ENCODE results near the gene ST8SIA4.

Gene ST8SIA4

GRCh38 chr5:100846772-100847171 is 56.3 kb downstream of the ST8SIA4 start:
- no peak overlapping the region for H3K9ac ChIP-seq (ENCODE audit: low read depth, low read length, poor library complexity)
- no peak overlapping the region for H3K23ac ChIP-seq (ENCODE audit: low read depth, low read length, poor library complexity)
- H3K79me1 ChIP-seq (ENCODE audit: low read depth, low read length) = no peaks in the 10 kb centered on the region
- H3K9me3 ChIP-seq (replicated peaks in 1 of 2; ENCODE audit: control insufficient read depth in 2 of 2, insufficient read depth in 1 of 2, low read depth in 1 of 2, low read length in 2 of 2) = no peaks in the 10 kb centered on the region
- no peak overlapping the region for H2AFZ ChIP-seq (ENCODE audit: low read length)
- H3K4me2 ChIP-seq (ENCODE audit: insufficient read depth, low read length, poor library complexity, severe bottlenecking) = no peak overlapping the region
- H4K91ac ChIP-seq (ENCODE audit: low read depth, low read length, poor library complexity) = no peak overlapping the region
- H2BK15ac ChIP-seq (ENCODE audit: low read length) = no peak overlapping the region
- H2AK5ac ChIP-seq (ENCODE audit: low read depth, low read length) = no peak overlapping the region
- no peak overlapping the region for H4K8ac ChIP-seq (ENCODE audit: low read depth, low read length)
- H3K27ac ChIP-seq (replicated peaks; ENCODE audit: low read length) = no peak overlapping the region
- no peak overlapping the region for H2BK120ac ChIP-seq (ENCODE audit: low read depth, low read length)
- no CpG with 5 or more reads among the region's 4 CpGs for WGBS, 2 donors (ENCODE audit: extremely low coverage in 2 of 2, insufficient read length in 2 of 2, insufficient replicate concordance in 1 of 2)
- H3K14ac ChIP-seq (ENCODE audit: low read length) = no peak overlapping the region
- no peak overlapping the region for H3K4ac ChIP-seq (ENCODE audit: low read length)
- H3K27me3 ChIP-seq (ENCODE audit: control insufficient read depth in 3 of 3, insufficient read depth in 3 of 3, low read depth in 1 of 3, low read length in 3 of 3) = no peaks in the 10 kb centered on the region
- no peak for DNase-seq (ENCODE audit: low spot score)
- H3K18ac ChIP-seq (ENCODE audit: low read length) = no peak overlapping the region
- H2BK12ac ChIP-seq (ENCODE audit: low read length) = no peak overlapping the region
- H3K4me1 ChIP-seq (ENCODE audit: control insufficient read depth in 2 of 2, insufficient read depth in 1 of 2, low read depth in 1 of 2, low read length in 2 of 2) = peaks cover 0 to 3% of the 10 kb centered on the region in 2 donors
- H2BK5ac ChIP-seq (ENCODE audit: low read length) = no peak overlapping the region
- peaks cover 0 to 49% of the 10 kb centered on the region in 2 donors for H3K36me3 ChIP-seq (replicated peaks in 1 of 2; ENCODE audit: control insufficient read depth in 2 of 2, insufficient read depth in 2 of 2, low read length in 2 of 2)
- no peak overlapping the region for H3K4me3 ChIP-seq (ENCODE audit: low read length in 2 of 2)

- Histone ChIP-seq H3K4ac (ENCODE audit: low read length) (no peak overlapping the region), H3K27me3 (ENCODE audit: control insufficient read depth in 3 of 3, insufficient read depth in 3 of 3, low read depth in 1 of 3, low read length in 3 of 3) (no peaks in the 10 kb centered on the region), H4K8ac (ENCODE audit: low read depth, low read length) (no peak overlapping the region), H2BK15ac (ENCODE audit: low read length) (no peak overlapping the region), H3K18ac (ENCODE audit: low read length) (no peak overlapping the region), H4K91ac (ENCODE audit: low read depth, low read length, poor library complexity) (no peak overlapping the region), H2BK5ac (ENCODE audit: low read length) (no peak overlapping the region), H3K14ac (ENCODE audit: low read length) (no peak overlapping the region), H3K27ac (replicated peaks; ENCODE audit: low read length) (no peak overlapping the region), H2BK12ac (ENCODE audit: low read length) (no peak overlapping the region), H3K36me3 (replicated peaks in 1 of 2; ENCODE audit: control insufficient read depth in 2 of 2, insufficient read depth in 2 of 2, low read length in 2 of 2) (peaks cover 0 to 41% of the 10 kb centered on the region in 2 donors), H3K23ac (ENCODE audit: low read depth, low read length, poor library complexity) (no peak overlapping the region), H3K4me1 (ENCODE audit: control insufficient read depth in 2 of 2, insufficient read depth in 1 of 2, low read depth in 1 of 2, low read length in 2 of 2) (peaks cover 0 to 17% of the 10 kb centered on the region in 2 donors), H2AFZ (ENCODE audit: low read length) (no peak overlapping the region), H3K4me3 (ENCODE audit: low read length in 2 of 2) (no peak overlapping the region), H2AK5ac (ENCODE audit: low read depth, low read length) (no peak overlapping the region), H2BK120ac (ENCODE audit: low read depth, low read length) (no peak overlapping the region), H3K9me3 (replicated peaks in 1 of 2; ENCODE audit: control insufficient read depth in 2 of 2, insufficient read depth in 1 of 2, low read depth in 1 of 2, low read length in 2 of 2) (peaks cover 0 to 5% of the 10 kb centered on the region in 2 donors), H3K79me1 (ENCODE audit: low read depth, low read length) (no peaks in the 10 kb centered on the region), H3K4me2 (ENCODE audit: insufficient read depth, low read length, poor library complexity, severe bottlenecking) (no peak overlapping the region), H3K9ac (ENCODE audit: low read depth, low read length, poor library complexity) (no peak overlapping the region)
- WGBS, 2 donors (ENCODE audit: extremely low coverage in 2 of 2, insufficient read length in 2 of 2, insufficient replicate concordance in 1 of 2) = no CpG with 5 or more reads among the region's 2 CpGs
- no peak for DNase-seq (ENCODE audit: low spot score)
These were observed 61.0 kb downstream of the ST8SIA4 start for GRCh38 chr5:100842080-100842479.

GRCh38 chr5:100841358-100842076 is 61.6 kb downstream of the ST8SIA4 start:
- Histone ChIP-seq H2BK120ac (ENCODE audit: low read depth, low read length) (no peak overlapping the region), H3K4me1 (ENCODE audit: control insufficient read depth in 2 of 2, insufficient read depth in 1 of 2, low read depth in 1 of 2, low read length in 2 of 2) (peaks cover 0 to 17% of the 10 kb centered on the region in 2 donors), H3K9me3 (replicated peaks in 1 of 2; ENCODE audit: control insufficient read depth in 2 of 2, insufficient read depth in 1 of 2, low read depth in 1 of 2, low read length in 2 of 2) (peaks cover 0 to 5% of the 10 kb centered on the region in 2 donors), H3K27me3 (ENCODE audit: control insufficient read depth in 3 of 3, insufficient read depth in 3 of 3, low read depth in 1 of 3, low read length in 3 of 3) (no peaks in the 10 kb centered on the region), H2BK5ac (ENCODE audit: low read length) (no peak overlapping the region), H3K4me3 (ENCODE audit: low read length in 2 of 2) (no peak overlapping the region), H3K27ac (replicated peaks; ENCODE audit: low read length) (no peak overlapping the region), H3K9ac (ENCODE audit: low read depth, low read length, poor library complexity) (no peak overlapping the region), H2BK12ac (ENCODE audit: low read length) (no peak overlapping the region), H3K14ac (ENCODE audit: low read length) (no peak overlapping the region), H2AK5ac (ENCODE audit: low read depth, low read length) (no peak overlapping the region), H3K4me2 (ENCODE audit: insufficient read depth, low read length, poor library complexity, severe bottlenecking) (no peak overlapping the region), H2BK15ac (ENCODE audit: low read length) (no peak overlapping the region), H3K18ac (ENCODE audit: low read length) (no peak overlapping the region), H2AFZ (ENCODE audit: low read length) (no peak overlapping the region), H3K4ac (ENCODE audit: low read length) (no peak overlapping the region), H3K79me1 (ENCODE audit: low read depth, low read length) (no peaks in the 10 kb centered on the region), H4K8ac (ENCODE audit: low read depth, low read length) (no peak overlapping the region), H4K91ac (ENCODE audit: low read depth, low read length, poor library complexity) (no peak overlapping the region), H3K23ac (ENCODE audit: low read depth, low read length, poor library complexity) (no peak overlapping the region), H3K36me3 (replicated peaks in 1 of 2; ENCODE audit: control insufficient read depth in 2 of 2, insufficient read depth in 2 of 2, low read length in 2 of 2) (peaks cover 0 to 36% of the 10 kb centered on the region in 2 donors)
- WGBS, 2 donors (ENCODE audit: extremely low coverage in 2 of 2, insufficient read length in 2 of 2, insufficient replicate concordance in 1 of 2) = no CpG with 5 or more reads among the region's 4 CpGs
- DNase-seq (ENCODE audit: low spot score) = no peak

- Histone ChIP-seq H3K23ac (ENCODE audit: low read depth, low read length, poor library complexity) (no peak overlapping the region), H2BK5ac (ENCODE audit: low read length) (no peak overlapping the region), H2BK120ac (ENCODE audit: low read depth, low read length) (no peak overlapping the region), H3K36me3 (replicated peaks in 1 of 2; ENCODE audit: control insufficient read depth in 2 of 2, insufficient read depth in 2 of 2, low read length in 2 of 2) (peaks cover 0 to 35% of the 10 kb centered on the region in 2 donors), H3K27ac (replicated peaks; ENCODE audit: low read length) (no peak overlapping the region), H4K8ac (ENCODE audit: low read depth, low read length) (no peak overlapping the region), H3K4ac (ENCODE audit: low read length) (no peak overlapping the region), H2BK12ac (ENCODE audit: low read length) (no peak overlapping the region), H2BK15ac (ENCODE audit: low read length) (no peak overlapping the region), H3K4me2 (ENCODE audit: insufficient read depth, low read length, poor library complexity, severe bottlenecking) (no peak overlapping the region), H3K4me1 (ENCODE audit: control insufficient read depth in 2 of 2, insufficient read depth in 1 of 2, low read depth in 1 of 2, low read length in 2 of 2) (peaks cover 0 to 17% of the 10 kb centered on the region in 2 donors), H2AFZ (ENCODE audit: low read length) (no peak overlapping the region), H2AK5ac (ENCODE audit: low read depth, low read length) (no peak overlapping the region), H3K9ac (ENCODE audit: low read depth, low read length, poor library complexity) (no peak overlapping the region), H3K79me1 (ENCODE audit: low read depth, low read length) (no peaks in the 10 kb centered on the region), H3K9me3 (replicated peaks in 1 of 2; ENCODE audit: control insufficient read depth in 2 of 2, insufficient read depth in 1 of 2, low read depth in 1 of 2, low read length in 2 of 2) (peaks cover 0 to 9% of the 10 kb centered on the region in 2 donors), H3K18ac (ENCODE audit: low read length) (no peak overlapping the region), H3K4me3 (ENCODE audit: low read length in 2 of 2) (no peak overlapping the region), H4K91ac (ENCODE audit: low read depth, low read length, poor library complexity) (no peak overlapping the region), H3K27me3 (ENCODE audit: control insufficient read depth in 3 of 3, insufficient read depth in 3 of 3, low read depth in 1 of 3, low read length in 3 of 3) (no peaks in the 10 kb centered on the region), H3K14ac (ENCODE audit: low read length) (no peak overlapping the region)
- DNase-seq (ENCODE audit: low spot score) = no peak
- WGBS, 2 donors (ENCODE audit: extremely low coverage in 2 of 2, insufficient read length in 2 of 2, insufficient replicate concordance in 1 of 2) = no CpG with 5 or more reads among the region's 1 CpG
These were observed 62.3 kb downstream of the ST8SIA4 start for GRCh38 chr5:100840789-100841188.

Measured in neuronal stem cell (in vitro differentiated cells).